Measurements from ENCODE around the gene ARHGAP22. TPM values are rescaled to one million over a fixed set of nuclear protein-coding genes. Genes with fewer than 3 reads are reported as not detected.
A peak's percentile ranks its signal among the peaks of the same experiment; 100 is the strongest.

The ARHGAP22 gene
- total and polyA plus RNA-seq, 2 experiments from 2014 or later, result 4.8 to 10.7 TPM

DNA sequence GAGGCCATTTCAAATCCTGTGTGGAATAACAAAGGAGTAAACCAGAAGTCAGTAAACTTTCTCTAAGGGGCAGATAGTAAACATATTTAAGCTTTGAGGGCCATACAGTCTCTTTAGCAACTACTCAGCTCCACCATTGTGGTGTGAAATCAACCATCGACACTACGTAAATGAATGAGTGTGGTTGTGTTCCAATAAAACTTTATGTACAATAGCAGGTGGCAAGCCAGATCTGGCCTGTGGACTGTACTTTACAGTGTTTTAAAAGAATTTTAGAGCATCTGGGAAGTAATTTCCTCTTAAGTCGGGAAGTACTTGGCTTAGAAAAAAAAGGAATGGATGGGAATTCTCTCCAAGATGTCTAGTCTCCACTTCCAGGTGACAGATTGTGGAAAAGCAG lies 71.3 kb downstream of the ARHGAP22 start:
- no peak for TF ChIP-seq ZNF114 (CRISPR knock-in tag; IDR thresholded peaks at IDR 0.05)
- TF ChIP-seq, protein P1, sequence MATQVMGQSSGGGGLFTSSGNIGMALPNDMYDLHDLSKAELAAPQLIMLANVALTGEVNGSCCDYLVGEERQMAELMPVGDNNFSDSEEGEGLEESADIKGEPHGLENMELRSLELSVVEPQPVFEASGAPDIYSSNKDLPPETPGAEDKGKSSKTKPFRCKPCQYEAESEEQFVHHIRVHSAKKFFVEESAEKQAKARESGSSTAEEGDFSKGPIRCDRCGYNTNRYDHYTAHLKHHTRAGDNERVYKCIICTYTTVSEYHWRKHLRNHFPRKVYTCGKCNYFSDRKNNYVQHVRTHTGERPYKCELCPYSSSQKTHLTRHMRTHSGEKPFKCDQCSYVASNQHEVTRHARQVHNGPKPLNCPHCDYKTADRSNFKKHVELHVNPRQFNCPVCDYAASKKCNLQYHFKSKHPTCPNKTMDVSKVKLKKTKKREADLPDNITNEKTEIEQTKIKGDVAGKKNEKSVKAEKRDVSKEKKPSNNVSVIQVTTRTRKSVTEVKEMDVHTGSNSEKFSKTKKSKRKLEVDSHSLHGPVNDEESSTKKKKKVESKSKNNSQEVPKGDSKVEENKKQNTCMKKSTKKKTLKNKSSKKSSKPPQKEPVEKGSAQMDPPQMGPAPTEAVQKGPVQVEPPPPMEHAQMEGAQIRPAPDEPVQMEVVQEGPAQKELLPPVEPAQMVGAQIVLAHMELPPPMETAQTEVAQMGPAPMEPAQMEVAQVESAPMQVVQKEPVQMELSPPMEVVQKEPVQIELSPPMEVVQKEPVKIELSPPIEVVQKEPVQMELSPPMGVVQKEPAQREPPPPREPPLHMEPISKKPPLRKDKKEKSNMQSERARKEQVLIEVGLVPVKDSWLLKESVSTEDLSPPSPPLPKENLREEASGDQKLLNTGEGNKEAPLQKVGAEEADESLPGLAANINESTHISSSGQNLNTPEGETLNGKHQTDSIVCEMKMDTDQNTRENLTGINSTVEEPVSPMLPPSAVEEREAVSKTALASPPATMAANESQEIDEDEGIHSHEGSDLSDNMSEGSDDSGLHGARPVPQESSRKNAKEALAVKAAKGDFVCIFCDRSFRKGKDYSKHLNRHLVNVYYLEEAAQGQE (IDR thresholded peaks at IDR 0.05; ENCODE audit: unreplicated experiment), result no peak
- no peak for TF ChIP-seq STAT1 (IDR thresholded peaks at IDR 0.05; ENCODE audit: unreplicated experiment)
- TF ChIP-seq, protein P2, sequence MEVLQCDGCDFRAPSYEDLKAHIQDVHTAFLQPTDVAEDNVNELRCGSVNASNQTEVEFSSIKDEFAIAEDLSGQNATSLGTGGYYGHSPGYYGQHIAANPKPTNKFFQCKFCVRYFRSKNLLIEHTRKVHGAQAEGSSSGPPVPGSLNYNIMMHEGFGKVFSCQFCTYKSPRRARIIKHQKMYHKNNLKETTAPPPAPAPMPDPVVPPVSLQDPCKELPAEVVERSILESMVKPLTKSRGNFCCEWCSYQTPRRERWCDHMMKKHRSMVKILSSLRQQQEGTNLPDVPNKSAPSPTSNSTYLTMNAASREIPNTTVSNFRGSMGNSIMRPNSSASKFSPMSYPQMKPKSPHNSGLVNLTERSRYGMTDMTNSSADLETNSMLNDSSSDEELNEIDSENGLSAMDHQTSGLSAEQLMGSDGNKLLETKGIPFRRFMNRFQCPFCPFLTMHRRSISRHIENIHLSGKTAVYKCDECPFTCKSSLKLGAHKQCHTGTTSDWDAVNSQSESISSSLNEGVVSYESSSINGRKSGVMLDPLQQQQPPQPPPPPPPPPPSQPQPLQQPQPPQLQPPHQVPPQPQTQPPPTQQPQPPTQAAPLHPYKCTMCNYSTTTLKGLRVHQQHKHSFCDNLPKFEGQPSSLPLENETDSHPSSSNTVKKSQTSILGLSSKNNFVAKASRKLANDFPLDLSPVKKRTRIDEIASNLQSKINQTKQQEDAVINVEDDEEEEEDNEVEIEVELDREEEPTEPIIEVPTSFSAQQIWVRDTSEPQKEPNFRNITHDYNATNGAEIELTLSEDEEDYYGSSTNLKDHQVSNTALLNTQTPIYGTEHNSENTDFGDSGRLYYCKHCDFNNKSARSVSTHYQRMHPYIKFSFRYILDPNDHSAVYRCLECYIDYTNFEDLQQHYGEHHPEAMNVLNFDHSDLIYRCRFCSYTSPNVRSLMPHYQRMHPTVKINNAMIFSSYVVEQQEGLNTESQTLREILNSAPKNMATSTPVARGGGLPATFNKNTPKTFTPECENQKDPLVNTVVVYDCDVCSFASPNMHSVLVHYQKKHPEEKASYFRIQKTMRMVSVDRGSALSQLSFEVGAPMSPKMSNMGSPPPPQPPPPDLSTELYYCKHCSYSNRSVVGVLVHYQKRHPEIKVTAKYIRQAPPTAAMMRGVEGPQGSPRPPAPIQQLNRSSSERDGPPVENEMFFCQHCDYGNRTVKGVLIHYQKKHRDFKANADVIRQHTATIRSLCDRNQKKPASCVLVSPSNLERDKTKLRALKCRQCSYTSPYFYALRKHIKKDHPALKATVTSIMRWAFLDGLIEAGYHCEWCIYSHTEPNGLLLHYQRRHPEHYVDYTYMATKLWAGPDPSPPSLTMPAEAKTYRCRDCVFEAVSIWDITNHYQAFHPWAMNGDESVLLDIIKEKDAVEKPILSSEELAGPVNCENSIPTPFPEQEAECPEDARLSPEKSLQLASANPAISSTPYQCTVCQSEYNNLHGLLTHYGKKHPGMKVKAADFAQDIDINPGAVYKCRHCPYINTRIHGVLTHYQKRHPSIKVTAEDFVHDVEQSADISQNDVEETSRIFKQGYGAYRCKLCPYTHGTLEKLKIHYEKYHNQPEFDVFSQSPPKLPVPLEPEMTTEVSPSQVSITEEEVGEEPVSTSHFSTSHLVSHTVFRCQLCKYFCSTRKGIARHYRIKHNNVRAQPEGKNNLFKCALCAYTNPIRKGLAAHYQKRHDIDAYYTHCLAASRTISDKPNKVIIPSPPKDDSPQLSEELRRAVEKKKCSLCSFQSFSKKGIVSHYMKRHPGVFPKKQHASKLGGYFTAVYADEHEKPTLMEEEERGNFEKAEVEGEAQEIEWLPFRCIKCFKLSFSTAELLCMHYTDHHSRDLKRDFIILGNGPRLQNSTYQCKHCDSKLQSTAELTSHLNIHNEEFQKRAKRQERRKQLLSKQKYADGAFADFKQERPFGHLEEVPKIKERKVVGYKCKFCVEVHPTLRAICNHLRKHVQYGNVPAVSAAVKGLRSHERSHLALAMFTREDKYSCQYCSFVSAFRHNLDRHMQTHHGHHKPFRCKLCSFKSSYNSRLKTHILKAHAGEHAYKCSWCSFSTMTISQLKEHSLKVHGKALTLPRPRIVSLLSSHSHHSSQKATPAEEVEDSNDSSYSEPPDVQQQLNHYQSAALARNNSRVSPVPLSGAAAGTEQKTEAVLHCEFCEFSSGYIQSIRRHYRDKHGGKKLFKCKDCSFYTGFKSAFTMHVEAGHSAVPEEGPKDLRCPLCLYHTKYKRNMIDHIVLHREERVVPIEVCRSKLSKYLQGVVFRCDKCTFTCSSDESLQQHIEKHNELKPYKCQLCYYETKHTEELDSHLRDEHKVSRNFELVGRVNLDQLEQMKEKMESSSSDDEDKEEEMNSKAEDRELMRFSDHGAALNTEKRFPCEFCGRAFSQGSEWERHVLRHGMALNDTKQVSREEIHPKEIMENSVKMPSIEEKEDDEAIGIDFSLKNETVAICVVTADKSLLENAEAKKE (CRISPR knock-in tag; IDR thresholded peaks at IDR 0.05), result no peak
- TF ChIP-seq ZNF331 (CRISPR knock-in tag; IDR thresholded peaks at IDR 0.05; ENCODE audit: low read depth), result no peak
- no peak for TF ChIP-seq CREB1 (CRISPR knock-in tag; IDR thresholded peaks at IDR 0.05; ENCODE audit: low read depth)
- TF ChIP-seq EZH2 (IDR thresholded peaks at IDR 0.05; ENCODE audit: low read depth, unreplicated experiment), result no peak
- no peak for TF ChIP-seq POLR2AphosphoS5 (IDR thresholded peaks at IDR 0.05; ENCODE audit: low read depth)
- TF ChIP-seq, protein P3, sequence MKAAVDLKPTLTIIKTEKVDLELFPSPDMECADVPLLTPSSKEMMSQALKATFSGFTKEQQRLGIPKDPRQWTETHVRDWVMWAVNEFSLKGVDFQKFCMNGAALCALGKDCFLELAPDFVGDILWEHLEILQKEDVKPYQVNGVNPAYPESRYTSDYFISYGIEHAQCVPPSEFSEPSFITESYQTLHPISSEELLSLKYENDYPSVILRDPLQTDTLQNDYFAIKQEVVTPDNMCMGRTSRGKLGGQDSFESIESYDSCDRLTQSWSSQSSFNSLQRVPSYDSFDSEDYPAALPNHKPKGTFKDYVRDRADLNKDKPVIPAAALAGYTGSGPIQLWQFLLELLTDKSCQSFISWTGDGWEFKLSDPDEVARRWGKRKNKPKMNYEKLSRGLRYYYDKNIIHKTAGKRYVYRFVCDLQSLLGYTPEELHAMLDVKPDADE (IDR thresholded peaks at IDR 0.05), result no peak
- TF ChIP-seq, protein P4, sequence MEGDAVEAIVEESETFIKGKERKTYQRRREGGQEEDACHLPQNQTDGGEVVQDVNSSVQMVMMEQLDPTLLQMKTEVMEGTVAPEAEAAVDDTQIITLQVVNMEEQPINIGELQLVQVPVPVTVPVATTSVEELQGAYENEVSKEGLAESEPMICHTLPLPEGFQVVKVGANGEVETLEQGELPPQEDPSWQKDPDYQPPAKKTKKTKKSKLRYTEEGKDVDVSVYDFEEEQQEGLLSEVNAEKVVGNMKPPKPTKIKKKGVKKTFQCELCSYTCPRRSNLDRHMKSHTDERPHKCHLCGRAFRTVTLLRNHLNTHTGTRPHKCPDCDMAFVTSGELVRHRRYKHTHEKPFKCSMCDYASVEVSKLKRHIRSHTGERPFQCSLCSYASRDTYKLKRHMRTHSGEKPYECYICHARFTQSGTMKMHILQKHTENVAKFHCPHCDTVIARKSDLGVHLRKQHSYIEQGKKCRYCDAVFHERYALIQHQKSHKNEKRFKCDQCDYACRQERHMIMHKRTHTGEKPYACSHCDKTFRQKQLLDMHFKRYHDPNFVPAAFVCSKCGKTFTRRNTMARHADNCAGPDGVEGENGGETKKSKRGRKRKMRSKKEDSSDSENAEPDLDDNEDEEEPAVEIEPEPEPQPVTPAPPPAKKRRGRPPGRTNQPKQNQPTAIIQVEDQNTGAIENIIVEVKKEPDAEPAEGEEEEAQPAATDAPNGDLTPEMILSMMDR (conservative IDR thresholded peaks at IDR 0.05; ENCODE audit: low read depth in 2 of 2), result no peak
- TF ChIP-seq JUNB (IDR thresholded peaks at IDR 0.05; ENCODE audit: unreplicated experiment), result no peak
- no peak for TF ChIP-seq NANOG (IDR thresholded peaks at IDR 0.05; ENCODE audit: borderline replicate concordance)
- TF ChIP-seq EZH2phosphoT487 (IDR thresholded peaks at IDR 0.05; ENCODE audit: unreplicated experiment), result no peak
- peaks cover 48% of the 10 kb centered on the region for H3K4me1 ChIP-seq (ENCODE audit: insufficient read depth)
- H3K4me2 ChIP-seq, result no peak overlapping the region
- H3K27me3 ChIP-seq (ENCODE audit: insufficient read depth), result no peaks in the 10 kb centered on the region
- H3K9me3 Mint-ChIP-seq, result 0 out of 3 replicates have a peak, but pooled peaks cover 5% of the 10 kb centered on the region
- H3K79me2 ChIP-seq (replicated peaks; ENCODE audit: insufficient read depth), result no peaks in the 10 kb centered on the region
- H2AFZ ChIP-seq, result 0 out of 2 replicates have a peak overlapping the region, but pooled peaks have one; percentile 56
- peaks cover 5% of the 10 kb centered on the region for H3F3A ChIP-seq (replicated peaks; ENCODE audit: low read depth)
- no peaks in the 10 kb centered on the region for H3K36me3 ChIP-seq (ENCODE audit: insufficient read depth)
- H3K27me3 Mint-ChIP-seq (ENCODE audit: insufficient read depth, low read depth, poor library complexity), result peaks cover 12% of the 10 kb centered on the region
- peak overlapping the region; percentile 59 for H3K27ac Mint-ChIP-seq
- no peak overlapping the region; the same call in 2 of the 3 replicates for H3K4me3 Mint-ChIP-seq
- H3K4me3 ChIP-seq, result no peak overlapping the region
- peaks cover 14% of the 10 kb centered on the region; the same call in 1 of the 2 replicates for H3K9me2 ChIP-seq (ENCODE audit: insufficient read depth)
- ATAC-seq (no peak), DNase-seq (ENCODE audit: low spot score) (no peak)
- no peak overlapping the region for H3K27ac ChIP-seq (ENCODE audit: low read depth)
- H4K20me1 ChIP-seq (replicated peaks; ENCODE audit: insufficient read depth), result no peaks in the 10 kb centered on the region
- H3K36me3 Mint-ChIP-seq (ENCODE audit: low read depth), result no peaks in the 10 kb centered on the region; the same call in 1 of the 3 replicates
- H3K4me1 Mint-ChIP-seq, result peaks cover 40% of the 10 kb centered on the region

All from GM23338 (cell line).